ENCODE data around the gene BACH2.

- TF ChIP-seq CTCF (IDR thresholded peaks at IDR 0.05) (no peak), SMC3 (IDR thresholded peaks at IDR 0.05) (no peak), EP300 (IDR thresholded peaks at IDR 0.05) (no peak), POLR2AphosphoS2 (conservative IDR thresholded peaks at IDR 0.05; ENCODE audit: low read length) (no peak), EHMT2 (IDR thresholded peaks at IDR 0.05; ENCODE audit: low read depth) (no peak)
- TF ChIP-seq, protein P1, sequence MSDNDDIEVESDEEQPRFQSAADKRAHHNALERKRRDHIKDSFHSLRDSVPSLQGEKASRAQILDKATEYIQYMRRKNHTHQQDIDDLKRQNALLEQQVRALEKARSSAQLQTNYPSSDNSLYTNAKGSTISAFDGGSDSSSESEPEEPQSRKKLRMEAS (IDR thresholded peaks at IDR 0.05) = no peak
These were observed 65.3 kb downstream of the BACH2 start for GRCh38 chr6:90231308-90231707.
